Ishikawa (cell line): ENCODE measurements around the gene LYZL1.

Experiments used
- CEBPB ChIP-seq: IDR thresholded peaks from 2 replicates; pipeline ENCODE4 v1.6.1; 2012
- CREB1 ChIP-seq: IDR thresholded peaks from 2 replicates; pipeline ENCODE4 v1.6.1; 2012; ENCODE audit warnings: low read depth
- EGR1 ChIP-seq: IDR thresholded peaks from 2 replicates; pipeline ENCODE4 v1.6.1; 2012
- EP300 ChIP-seq: IDR thresholded peaks from 2 replicates; pipeline ENCODE4 v1.6.1; 2012; ENCODE audit warnings: borderline replicate concordance
- FOXM1 ChIP-seq: IDR thresholded peaks from 2 replicates; pipeline ENCODE4 v1.6.1; 2012; ENCODE audit warnings: low read depth, borderline replicate concordance
- NFIC ChIP-seq: IDR thresholded peaks from 2 replicates; pipeline ENCODE4 v1.6.1; 2012
- RAD21 ChIP-seq: IDR thresholded peaks from 2 replicates; pipeline ENCODE4 v1.6.1; 2012; ENCODE audit warnings: low read depth
- TAF1 ChIP-seq: IDR thresholded peaks from 2 replicates; pipeline ENCODE4 v1.6.1; 2012; ENCODE audit warnings: low read depth, mild to moderate bottlenecking
- TCF12 ChIP-seq: IDR thresholded peaks from 2 replicates; pipeline ENCODE4 v1.6.1; 2012; ENCODE audit warnings: low read depth
- TEAD4 ChIP-seq: IDR thresholded peaks from 2 replicates; pipeline ENCODE4 v1.6.1; 2012
- YY1 ChIP-seq: IDR thresholded peaks from 2 replicates; pipeline ENCODE4 v1.6.1; 2012; ENCODE audit warnings: low read depth
- ZBTB7A ChIP-seq: IDR thresholded peaks from 2 replicates; pipeline ENCODE4 v1.6.1; 2012; ENCODE audit warnings: low read depth
- TF ChIP-seq, protein P1 (sequence below): IDR thresholded peaks from 2 replicates; pipeline ENCODE4 v1.6.1; 2012
- TF ChIP-seq, protein P2 (sequence below): IDR thresholded peaks from 2 replicates; pipeline ENCODE4 v1.6.1; 2012; ENCODE audit warnings: low read depth, mild to moderate bottlenecking
- TF ChIP-seq, protein P3 (sequence below): IDR thresholded peaks from 2 replicates; pipeline ENCODE4 v1.6.1; 2012

The LYZL1 gene

DNA sequence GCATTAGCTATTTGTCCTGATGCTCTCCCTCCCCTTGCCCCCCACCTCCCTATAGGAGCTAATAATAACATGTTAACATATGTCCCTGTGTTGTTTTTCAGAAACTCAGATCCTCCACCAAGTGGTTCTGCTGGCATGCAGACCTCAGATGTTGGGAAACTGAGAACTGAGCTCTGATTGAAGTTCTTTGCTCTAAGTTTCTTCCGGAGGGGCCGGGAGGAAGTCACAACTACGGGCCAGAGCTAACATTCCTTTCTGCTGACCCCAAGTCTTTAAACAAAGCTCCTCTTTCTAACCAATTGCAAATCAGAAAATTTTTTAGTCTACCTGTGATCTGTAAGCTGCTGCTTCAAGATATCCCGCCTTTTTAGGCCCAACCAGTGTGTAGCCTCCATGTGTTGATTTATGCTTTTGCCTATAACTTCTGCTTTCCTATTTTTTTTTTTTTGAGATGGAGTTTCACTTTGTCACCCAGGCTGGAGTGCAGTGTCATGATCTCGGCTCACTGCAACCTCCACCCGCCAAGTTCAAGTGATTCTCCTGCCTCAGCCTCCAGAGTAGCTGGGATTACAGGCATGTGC, 66.6 kb downstream of the LYZL1 start:
- no peak for TF ChIP-seq TAF1
- no peak for TF ChIP-seq FOXM1
- no peak for TF ChIP-seq EGR1
- TF ChIP-seq TCF12: no peak
- no peak for TF ChIP-seq YY1
- TF ChIP-seq, protein P1, sequence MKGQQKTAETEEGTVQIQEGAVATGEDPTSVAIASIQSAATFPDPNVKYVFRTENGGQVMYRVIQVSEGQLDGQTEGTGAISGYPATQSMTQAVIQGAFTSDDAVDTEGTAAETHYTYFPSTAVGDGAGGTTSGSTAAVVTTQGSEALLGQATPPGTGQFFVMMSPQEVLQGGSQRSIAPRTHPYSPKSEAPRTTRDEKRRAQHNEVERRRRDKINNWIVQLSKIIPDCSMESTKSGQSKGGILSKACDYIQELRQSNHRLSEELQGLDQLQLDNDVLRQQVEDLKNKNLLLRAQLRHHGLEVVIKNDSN: no peak
- TF ChIP-seq, protein P2, sequence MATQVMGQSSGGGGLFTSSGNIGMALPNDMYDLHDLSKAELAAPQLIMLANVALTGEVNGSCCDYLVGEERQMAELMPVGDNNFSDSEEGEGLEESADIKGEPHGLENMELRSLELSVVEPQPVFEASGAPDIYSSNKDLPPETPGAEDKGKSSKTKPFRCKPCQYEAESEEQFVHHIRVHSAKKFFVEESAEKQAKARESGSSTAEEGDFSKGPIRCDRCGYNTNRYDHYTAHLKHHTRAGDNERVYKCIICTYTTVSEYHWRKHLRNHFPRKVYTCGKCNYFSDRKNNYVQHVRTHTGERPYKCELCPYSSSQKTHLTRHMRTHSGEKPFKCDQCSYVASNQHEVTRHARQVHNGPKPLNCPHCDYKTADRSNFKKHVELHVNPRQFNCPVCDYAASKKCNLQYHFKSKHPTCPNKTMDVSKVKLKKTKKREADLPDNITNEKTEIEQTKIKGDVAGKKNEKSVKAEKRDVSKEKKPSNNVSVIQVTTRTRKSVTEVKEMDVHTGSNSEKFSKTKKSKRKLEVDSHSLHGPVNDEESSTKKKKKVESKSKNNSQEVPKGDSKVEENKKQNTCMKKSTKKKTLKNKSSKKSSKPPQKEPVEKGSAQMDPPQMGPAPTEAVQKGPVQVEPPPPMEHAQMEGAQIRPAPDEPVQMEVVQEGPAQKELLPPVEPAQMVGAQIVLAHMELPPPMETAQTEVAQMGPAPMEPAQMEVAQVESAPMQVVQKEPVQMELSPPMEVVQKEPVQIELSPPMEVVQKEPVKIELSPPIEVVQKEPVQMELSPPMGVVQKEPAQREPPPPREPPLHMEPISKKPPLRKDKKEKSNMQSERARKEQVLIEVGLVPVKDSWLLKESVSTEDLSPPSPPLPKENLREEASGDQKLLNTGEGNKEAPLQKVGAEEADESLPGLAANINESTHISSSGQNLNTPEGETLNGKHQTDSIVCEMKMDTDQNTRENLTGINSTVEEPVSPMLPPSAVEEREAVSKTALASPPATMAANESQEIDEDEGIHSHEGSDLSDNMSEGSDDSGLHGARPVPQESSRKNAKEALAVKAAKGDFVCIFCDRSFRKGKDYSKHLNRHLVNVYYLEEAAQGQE: no peak
- no peak for TF ChIP-seq NFIC
- TF ChIP-seq, protein P3, sequence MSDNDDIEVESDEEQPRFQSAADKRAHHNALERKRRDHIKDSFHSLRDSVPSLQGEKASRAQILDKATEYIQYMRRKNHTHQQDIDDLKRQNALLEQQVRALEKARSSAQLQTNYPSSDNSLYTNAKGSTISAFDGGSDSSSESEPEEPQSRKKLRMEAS: no peak
- TF ChIP-seq ZBTB7A: no peak
- no peak for TF ChIP-seq EP300
- no peak for TF ChIP-seq CREB1
- TF ChIP-seq RAD21: no peak
- no peak for TF ChIP-seq TEAD4

DNA sequence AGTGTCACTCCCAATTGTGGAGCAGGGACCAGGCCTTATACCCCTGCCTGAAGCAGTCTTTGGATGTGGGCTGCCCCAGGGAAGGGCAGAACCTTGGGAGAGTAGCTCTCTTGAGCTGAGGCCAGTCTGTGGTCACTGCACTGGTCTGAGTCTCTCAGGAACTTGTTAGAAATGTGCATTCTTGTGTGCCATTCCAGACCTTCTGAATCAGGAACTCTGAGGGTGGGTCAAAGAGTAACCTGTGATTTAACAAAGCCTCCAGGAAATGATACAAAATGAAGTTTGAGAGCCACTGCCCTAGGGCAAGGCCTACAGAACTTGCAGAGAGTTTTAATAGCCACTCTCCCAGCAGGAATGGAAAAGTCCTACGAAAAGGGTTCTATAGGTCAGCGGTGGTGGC, 68.1 kb downstream of the LYZL1 start:
- TF ChIP-seq, protein P2: no peak
- TF ChIP-seq FOXM1 (no peak), RAD21 (no peak), CEBPB (no peak)
- TF ChIP-seq, protein P3: no peak
- TF ChIP-seq, protein P1: no peak

DNA sequence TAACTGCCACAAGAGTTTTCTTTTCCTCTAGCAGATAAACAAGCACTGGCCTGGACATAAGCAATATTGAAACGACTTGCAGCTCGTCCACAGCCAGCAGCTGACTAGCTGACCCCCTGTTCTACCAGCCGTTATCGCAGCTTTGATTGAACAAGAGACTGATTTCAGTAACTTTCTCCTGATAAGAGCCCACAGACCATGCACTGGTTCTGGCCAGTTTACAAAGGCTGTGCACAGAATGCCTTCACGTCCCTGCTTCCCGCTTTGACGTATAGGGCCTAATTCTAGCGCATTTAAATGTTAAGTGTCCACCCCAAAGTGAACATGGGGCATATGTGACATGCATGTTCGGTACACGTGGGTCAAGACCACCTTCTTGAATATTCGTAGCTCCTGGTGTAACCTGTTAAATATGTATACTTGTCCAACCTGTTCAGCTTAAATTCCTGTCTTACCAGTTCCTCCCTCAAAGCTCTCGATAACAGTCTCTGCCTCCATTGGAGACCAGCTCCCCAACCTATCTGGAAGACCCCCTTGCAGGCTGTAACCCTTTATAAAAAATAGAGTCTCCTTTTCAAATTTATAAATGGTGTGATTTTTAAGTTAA, 69.2 kb downstream of the LYZL1 start:
- TF ChIP-seq CREB1 (no peak), EGR1 (no peak), ZBTB7A (no peak), YY1 (no peak), CEBPB (no peak), RAD21 (no peak), EP300 (no peak), FOXM1 (no peak), TCF12 (no peak), TEAD4 (no peak), TAF1 (no peak), NFIC (no peak)
- TF ChIP-seq, protein P1: no peak
- TF ChIP-seq, protein P3: no peak
